ENCODE measurements around the gene IPPK.

The IPPK gene

GRCh38 chr9:92715488-92716231 lies 45.7 kb upstream of the IPPK start:
- no peak for TF ChIP-seq CTCF (IDR thresholded peaks at IDR 0.05; ENCODE audit: control insufficient read depth, insufficient read depth, low read depth, low read length, missing control alignments)
- no peak for DNase-seq (ENCODE audit: low read depth)
- no peak overlapping the region for H3K4me3 ChIP-seq (ENCODE audit: control insufficient read depth, low read depth, low read length)

GRCh38 chr9:92714787-92715487 lies 45.0 kb upstream of the IPPK start:
- no peak overlapping the region for H3K4me3 ChIP-seq (ENCODE audit: control insufficient read depth, low read depth, low read length)
- TF ChIP-seq CTCF (IDR thresholded peaks at IDR 0.05; ENCODE audit: control insufficient read depth, insufficient read depth, low read depth, low read length, missing control alignments) = no peak
- no peak for DNase-seq (ENCODE audit: low read depth)

- DNase-seq (ENCODE audit: low read depth) = no peak
- TF ChIP-seq CTCF (IDR thresholded peaks at IDR 0.05; ENCODE audit: control insufficient read depth, insufficient read depth, low read depth, low read length, missing control alignments) = no peak
- no peak overlapping the region for H3K4me3 ChIP-seq (ENCODE audit: control insufficient read depth, low read depth, low read length)
Observed at GRCh38 chr9:92714016-92714415, 44.1 kb upstream of the IPPK start.

GRCh38 chr9:92713528-92713927 lies 43.6 kb upstream of the IPPK start:
- no peak for DNase-seq (ENCODE audit: low read depth)
- H3K4me3 ChIP-seq (ENCODE audit: control insufficient read depth, low read depth, low read length) = no peak overlapping the region
- TF ChIP-seq CTCF (IDR thresholded peaks at IDR 0.05; ENCODE audit: control insufficient read depth, insufficient read depth, low read depth, low read length, missing control alignments) = no peak

GRCh38 chr9:92712767-92713166 lies 42.8 kb upstream of the IPPK start:
- H3K4me3 ChIP-seq (ENCODE audit: control insufficient read depth, low read depth, low read length) = no peak overlapping the region
- no peak for TF ChIP-seq CTCF (IDR thresholded peaks at IDR 0.05; ENCODE audit: control insufficient read depth, insufficient read depth, low read depth, low read length, missing control alignments)
- no peak for DNase-seq (ENCODE audit: low read depth)

GRCh38 chr9:92711844-92712243 lies 41.9 kb upstream of the IPPK start:
- no peak overlapping the region for H3K4me3 ChIP-seq (ENCODE audit: control insufficient read depth, low read depth, low read length)
- TF ChIP-seq CTCF (IDR thresholded peaks at IDR 0.05; ENCODE audit: control insufficient read depth, insufficient read depth, low read depth, low read length, missing control alignments) = no peak
- DNase-seq (ENCODE audit: low read depth) = no peak

Measured in AG09309 (cell line).